SJSA1 (cell line): ENCODE data around the gene IRGC. TPM values are rescaled to one million over a fixed set of nuclear protein-coding genes. Genes with fewer than 3 reads are reported as not detected.

ENCODE experiments used
- DNase-seq, 2 experiments: peaks; one replicate each; pipeline ENCODE4 v3.0.0-alpha.2; 2015 to 2020; ENCODE audit warnings: low spot score in 2 of 2, low read depth in 1 of 2
- H3K27ac ChIP-seq: fragments of 250-450 bp; sonication (Bioruptor Pico); 2 replicates; pipeline ENCODE4 v1.5.1; 2020; ENCODE audit warnings: mild to moderate bottlenecking, moderate library complexity
- H3K27me3 ChIP-seq: fragments of 250-450 bp; sonication (Bioruptor Pico); replicated peaks from 2 replicates; pipeline ENCODE4 v1.5.1; 2020; ENCODE audit warnings: mild to moderate bottlenecking, moderate library complexity
- H3K36me3 ChIP-seq: fragments of 250-450 bp; sonication (Bioruptor Pico); 2 replicates; pipeline ENCODE4 v1.5.1; 2020; ENCODE audit warnings: mild to moderate bottlenecking
- H3K4me1 ChIP-seq: fragments of 250-450 bp; sonication (Bioruptor Pico); replicated peaks from 2 replicates; pipeline ENCODE4 v1.6.1; 2021; ENCODE audit warnings: mild to moderate bottlenecking
- H3K4me3 ChIP-seq: fragments of 250-450 bp; sonication (Bioruptor Pico); 2 replicates; pipeline ENCODE4 v1.5.1; 2020; ENCODE audit warnings: mild to moderate bottlenecking
- H3K9me3 ChIP-seq: fragments of 250-450 bp; sonication (Bioruptor Pico); replicated peaks from 2 replicates; pipeline ENCODE4 v1.5.1; 2020; ENCODE audit warnings: mild to moderate bottlenecking
- total RNA-seq: library from RNA; depleted of rRNA; stranded (reverse); fragments of >200 nt; shearing (Covaris generic); gene quantifications from 2 replicates; pipeline ENCODE4 v1.2.3, GENCODE V29; 2014

Gene IRGC
- total RNA-seq, 1 experiment from 2014 or later: not detected

GRCh38 chr19:43699506-43700394, 16.1 kb upstream of the IRGC start:
- DNase-seq: no peak
- Histone ChIP-seq H3K27ac (peak overlapping the region; percentile 82), H3K4me3 (no peak overlapping the region)

GRCh38 chr19:43700395-43701000, 15.4 kb upstream of the IRGC start:
- H3K4me3 ChIP-seq: peak overlapping the region; percentile 36
- no peaks in the 10 kb centered on the region for H3K36me3 ChIP-seq
- H3K27me3 ChIP-seq: no peaks in the 10 kb centered on the region
- peak in 1 of 2 experiments; percentile 49 for DNase-seq
- no peaks in the 10 kb centered on the region for H3K9me3 ChIP-seq
- peaks cover 18% of the 10 kb centered on the region for H3K4me1 ChIP-seq
- H3K27ac ChIP-seq: peak overlapping the region; percentile 82

More at GRCh38 chr19:43699506-43700394, 16.1 kb upstream of the IRGC start:
- Histone ChIP-seq H3K4me1 (peaks cover 18% of the 10 kb centered on the region), H3K27me3 (no peaks in the 10 kb centered on the region; the same call in 1 of the 2 replicates), H3K36me3 (no peaks in the 10 kb centered on the region), H3K9me3 (no peaks in the 10 kb centered on the region)

- DNase-seq: no peak
- H3K27me3 ChIP-seq: no peaks in the 10 kb centered on the region
- peaks cover 18% of the 10 kb centered on the region for H3K4me1 ChIP-seq
- H3K27ac ChIP-seq: no peak overlapping the region
- H3K4me3 ChIP-seq: no peak overlapping the region
- H3K36me3 ChIP-seq: no peaks in the 10 kb centered on the region
- no peaks in the 10 kb centered on the region for H3K9me3 ChIP-seq
These were observed 11.7 kb upstream of the IRGC start for GRCh38 chr19:43704002-43704705.

GRCh38 chr19:43705729-43706128, 10.1 kb upstream of the IRGC start:
- Histone ChIP-seq H3K4me1 (peaks cover 8% of the 10 kb centered on the region), H3K36me3 (no peaks in the 10 kb centered on the region), H3K9me3 (no peaks in the 10 kb centered on the region), H3K27ac (no peak overlapping the region), H3K4me3 (no peak overlapping the region), H3K27me3 (no peaks in the 10 kb centered on the region)
- no peak for DNase-seq

GRCh38 chr19:43707158-43707712, 8.6 kb upstream of the IRGC start:
- no peaks in the 10 kb centered on the region for H3K27me3 ChIP-seq
- H3K27ac ChIP-seq: no peak overlapping the region
- H3K4me3 ChIP-seq: no peak overlapping the region
- H3K4me1 ChIP-seq: peaks cover 3% of the 10 kb centered on the region; the same call in 1 of the 2 replicates
- DNase-seq: no peak
- no peaks in the 10 kb centered on the region for H3K36me3 ChIP-seq
- H3K9me3 ChIP-seq: no peaks in the 10 kb centered on the region

- H3K27ac ChIP-seq: no peak overlapping the region
- no peaks in the 10 kb centered on the region for H3K27me3 ChIP-seq
- H3K4me1 ChIP-seq: 0 out of 2 replicates have a peak, but pooled peaks cover 3% of the 10 kb centered on the region
- no peaks in the 10 kb centered on the region for H3K9me3 ChIP-seq
- DNase-seq: no peak
- no peaks in the 10 kb centered on the region for H3K36me3 ChIP-seq
- no peak overlapping the region for H3K4me3 ChIP-seq
These were observed 7.2 kb upstream of the IRGC start for GRCh38 chr19:43708716-43709115.

- no peak overlapping the region for H3K27ac ChIP-seq
- H3K4me3 ChIP-seq: no peak overlapping the region
- no peaks in the 10 kb centered on the region for H3K9me3 ChIP-seq
- no peak for DNase-seq
- 0 out of 2 replicates have a peak, but pooled peaks cover 3% of the 10 kb centered on the region for H3K4me1 ChIP-seq
- no peaks in the 10 kb centered on the region for H3K27me3 ChIP-seq
- H3K36me3 ChIP-seq: no peaks in the 10 kb centered on the region
These were observed 4.0 kb upstream of the IRGC start for GRCh38 chr19:43711751-43712355.

GRCh38 chr19:43713208-43713607, 2.7 kb upstream of the IRGC start:
- Histone ChIP-seq H3K27me3 (no peaks in the 10 kb centered on the region), H3K36me3 (no peaks in the 10 kb centered on the region), H3K27ac (no peak overlapping the region), H3K4me3 (no peak overlapping the region), H3K9me3 (no peaks in the 10 kb centered on the region), H3K4me1 (0 out of 2 replicates have a peak, but pooled peaks cover 3% of the 10 kb centered on the region)
- DNase-seq: no peak

- H3K36me3 ChIP-seq: no peaks in the 10 kb centered on the region
- no peak overlapping the region for H3K27ac ChIP-seq
- H3K9me3 ChIP-seq: no peaks in the 10 kb centered on the region
- DNase-seq: no peak
- H3K27me3 ChIP-seq: no peaks in the 10 kb centered on the region
- no peaks in the 10 kb centered on the region for H3K4me1 ChIP-seq
- H3K4me3 ChIP-seq: no peak overlapping the region
These were observed 2.9 kb downstream of the IRGC start for GRCh38 chr19:43718627-43719377.

GRCh38 chr19:43719378-43719868, 3.5 kb downstream of the IRGC start:
- no peak for DNase-seq
- Histone ChIP-seq H3K4me1 (no peaks in the 10 kb centered on the region), H3K27ac (no peak overlapping the region), H3K27me3 (no peaks in the 10 kb centered on the region), H3K9me3 (no peaks in the 10 kb centered on the region), H3K36me3 (no peaks in the 10 kb centered on the region), H3K4me3 (no peak overlapping the region)

GRCh38 chr19:43719918-43720317, 4.0 kb downstream of the IRGC start:
- Histone ChIP-seq H3K4me1 (no peaks in the 10 kb centered on the region), H3K4me3 (no peak overlapping the region), H3K27me3 (no peaks in the 10 kb centered on the region), H3K9me3 (no peaks in the 10 kb centered on the region), H3K36me3 (no peaks in the 10 kb centered on the region), H3K27ac (no peak overlapping the region)
- DNase-seq: no peak

- H3K4me3 ChIP-seq: no peak overlapping the region
- H3K36me3 ChIP-seq: no peaks in the 10 kb centered on the region
- H3K4me1 ChIP-seq: no peaks in the 10 kb centered on the region
- H3K9me3 ChIP-seq: no peaks in the 10 kb centered on the region
- no peak for DNase-seq
- H3K27me3 ChIP-seq: no peaks in the 10 kb centered on the region
- H3K27ac ChIP-seq: no peak overlapping the region
These were observed 5.1 kb downstream of the IRGC start for GRCh38 chr19:43720936-43721335.
